ENCODE results near the gene UBL3.

The UBL3 gene

DNA sequence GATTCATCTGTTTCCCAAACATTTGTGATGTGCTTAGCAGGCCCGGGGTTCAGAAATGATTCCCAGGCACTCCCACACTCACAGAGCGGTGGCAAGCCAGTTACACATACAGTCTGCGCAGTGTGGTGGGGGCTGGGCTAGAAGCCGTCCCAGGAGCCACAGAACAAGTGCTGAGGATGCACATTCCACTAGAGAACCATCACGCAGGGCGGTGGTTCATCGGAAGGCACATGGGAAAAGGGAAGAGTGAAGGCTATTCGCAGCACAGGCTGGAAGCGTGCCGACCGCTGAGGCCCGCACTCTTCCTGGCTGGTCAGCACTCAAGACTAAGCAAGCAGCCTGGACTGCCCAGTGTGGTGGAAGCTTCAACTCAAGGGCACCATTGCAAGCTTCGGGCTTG is 128.7 kb downstream of the UBL3 start:
- TF ChIP-seq, protein P1, sequence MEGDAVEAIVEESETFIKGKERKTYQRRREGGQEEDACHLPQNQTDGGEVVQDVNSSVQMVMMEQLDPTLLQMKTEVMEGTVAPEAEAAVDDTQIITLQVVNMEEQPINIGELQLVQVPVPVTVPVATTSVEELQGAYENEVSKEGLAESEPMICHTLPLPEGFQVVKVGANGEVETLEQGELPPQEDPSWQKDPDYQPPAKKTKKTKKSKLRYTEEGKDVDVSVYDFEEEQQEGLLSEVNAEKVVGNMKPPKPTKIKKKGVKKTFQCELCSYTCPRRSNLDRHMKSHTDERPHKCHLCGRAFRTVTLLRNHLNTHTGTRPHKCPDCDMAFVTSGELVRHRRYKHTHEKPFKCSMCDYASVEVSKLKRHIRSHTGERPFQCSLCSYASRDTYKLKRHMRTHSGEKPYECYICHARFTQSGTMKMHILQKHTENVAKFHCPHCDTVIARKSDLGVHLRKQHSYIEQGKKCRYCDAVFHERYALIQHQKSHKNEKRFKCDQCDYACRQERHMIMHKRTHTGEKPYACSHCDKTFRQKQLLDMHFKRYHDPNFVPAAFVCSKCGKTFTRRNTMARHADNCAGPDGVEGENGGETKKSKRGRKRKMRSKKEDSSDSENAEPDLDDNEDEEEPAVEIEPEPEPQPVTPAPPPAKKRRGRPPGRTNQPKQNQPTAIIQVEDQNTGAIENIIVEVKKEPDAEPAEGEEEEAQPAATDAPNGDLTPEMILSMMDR (conservative IDR thresholded peaks at IDR 0.05; ENCODE audit: low read depth, low read length), result no peak
- no peak overlapping the region for H3K4me3 ChIP-seq (ENCODE audit: low read length)
- DNase-seq (ENCODE audit: low read depth), result no peak

DNA sequence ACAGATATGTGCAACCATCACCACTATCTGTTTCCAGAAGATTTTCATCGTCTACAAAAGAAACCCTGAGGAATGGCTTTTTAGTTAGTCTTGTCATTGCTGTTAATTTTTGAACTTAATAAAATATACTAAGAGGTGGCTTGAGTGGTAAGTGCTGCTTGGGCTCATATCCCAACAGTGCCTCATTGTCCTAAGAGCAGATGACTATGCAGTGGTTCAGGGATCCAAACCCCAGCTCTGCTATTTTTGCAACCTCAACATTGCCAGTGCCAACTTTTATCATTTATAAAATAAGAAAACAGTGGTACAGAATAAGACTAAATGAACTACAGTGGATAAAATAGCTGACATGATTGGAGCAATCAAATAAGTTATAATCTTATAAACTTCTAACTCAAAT is 131.7 kb downstream of the UBL3 start:
- TF ChIP-seq, protein P1 (conservative IDR thresholded peaks at IDR 0.05; ENCODE audit: low read depth, low read length), result no peak
- H3K4me3 ChIP-seq (ENCODE audit: low read length), result no peak overlapping the region
- DNase-seq (ENCODE audit: low read depth), result no peak

DNA sequence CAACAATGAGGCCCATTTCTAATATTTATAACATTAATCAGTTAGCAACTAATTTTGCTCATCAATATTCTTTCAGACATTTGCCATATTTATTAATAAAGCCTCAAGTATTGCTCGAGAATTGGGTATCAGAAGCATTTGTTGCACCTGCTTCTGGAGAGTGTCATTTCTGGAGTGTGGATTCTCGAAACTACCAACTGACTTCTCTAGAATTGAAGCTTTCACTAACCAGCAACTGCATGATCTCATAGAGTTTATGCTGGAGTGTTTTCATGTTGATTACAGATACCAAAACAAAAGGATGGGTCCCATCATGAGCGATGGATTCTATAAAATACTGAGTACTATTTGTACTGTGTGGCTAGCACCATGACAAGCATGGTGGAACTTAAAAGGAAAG is 133.9 kb downstream of the UBL3 start:
- no peak overlapping the region for H3K4me3 ChIP-seq (ENCODE audit: low read length)
- TF ChIP-seq, protein P1 (conservative IDR thresholded peaks at IDR 0.05; ENCODE audit: low read depth, low read length), result no peak
- no peak for DNase-seq (ENCODE audit: low read depth)
